Muscle of leg (tissue), 16 donors: Measurements from ENCODE around the gene PSMA6. TPM values are rescaled to one million over a fixed set of nuclear protein-coding genes. Genes with fewer than 3 reads are reported as not detected.

ENCODE experiments used
- DNase-seq: peaks from one replicate; pipeline ENCODE4 v3.0.0; 2013
- H3K27ac ChIP-seq: one replicate; pipeline ENCODE4 v1.5.1; 2013; ENCODE audit warnings: mild to moderate bottlenecking, low read length, control low read depth
- H3K27me3 ChIP-seq: one replicate; pipeline ENCODE4 v1.6.1; 2013; ENCODE audit warnings: low read length; ENCODE audit not compliant: control insufficient read depth, insufficient read depth
- H3K36me3 ChIP-seq: one replicate; pipeline ENCODE4 v1.6.1; 2013; ENCODE audit warnings: low read length; ENCODE audit not compliant: control insufficient read depth, insufficient read depth
- H3K4me1 ChIP-seq: one replicate; pipeline ENCODE4 v1.6.1; 2013; ENCODE audit warnings: low read length; ENCODE audit not compliant: control insufficient read depth, insufficient read depth
- H3K4me3 ChIP-seq: one replicate; pipeline ENCODE4 v1.5.1; 2013; ENCODE audit warnings: low read length, control low read depth
- H3K9me3 ChIP-seq: replicated peaks from 2 replicates; pipeline ENCODE4 v1.6.1; 2013; ENCODE audit warnings: low read depth, low read length; ENCODE audit not compliant: control insufficient read depth
- whole genome bisulfite sequencing: methylation state at CpG from one replicate; pipeline ENCODE4 v1.1.5; 2013; ENCODE audit warnings: missing lambda C conversion rate; ENCODE audit not compliant: insufficient coverage; 5-methylcytosine and 5-hydroxymethylcytosine counted together
- long read RNA-seq, 11 donors: transcript quantifications; one replicate each; lab custom pipeline, GENCODE V29; 2026
- polyA plus RNA-seq, 8 donors: library from polyadenylated mRNA; unstranded; fragments of 120-200 nt; gene quantifications; one replicate each; pipeline versions ENCODE4 v1.2.1 to v1.2.3, GENCODE V29; 2013; ENCODE audit warnings: inconsistent platforms in 1 of 8, low replicate concordance in 1 of 8; ENCODE audit not compliant: insufficient read length in 8 of 8, insufficient read depth in 1 of 8
- total RNA-seq: library from RNA; stranded (reverse); fragments of 120-200 nt; gene quantifications from one replicate; pipeline ENCODE4 v1.2.4, GENCODE V29; 2013

The PSMA6 gene
- total RNA-seq = 218 TPM
- polyA plus RNA-seq = 100 to 1,000 TPM; 161 to 214 (median 180) TPM
- long read RNA-seq, donor 1, full-length matches to known transcripts = 61 of 61 reads
- long read RNA-seq, donor 1, partial matches to known transcripts = 0 of 61 reads
- long read RNA-seq, donor 1, other reads (novel, unspliced or antisense) = 0 of 61 reads
- long read RNA-seq, donor 2, transcript PSMA6-201 (7 exons, 1,029 nt) = major isoform, 18 of 19 reads
- long read RNA-seq, donor 2, partial matches to known transcripts = 0 of 19 reads
- long read RNA-seq, donor 2, other reads (novel, unspliced or antisense) = 0 of 19 reads
- long read RNA-seq, donor 3, full-length matches to known transcripts = 153 of 160 reads
- long read RNA-seq, donor 3, partial matches to known transcripts = 7 of 160 reads
- long read RNA-seq, donor 3, other reads (novel, unspliced or antisense) = 0 of 160 reads
- long read RNA-seq, donor 4, full-length matches to known transcripts = 74 of 74 reads
- long read RNA-seq, donor 4, partial matches to known transcripts = 0 of 74 reads
- long read RNA-seq, donor 4, other reads (novel, unspliced or antisense) = 0 of 74 reads
- long read RNA-seq, donor 5, full-length matches to known transcripts = 221 of 231 reads
- long read RNA-seq, donor 5, partial matches to known transcripts = 5 of 231 reads
- long read RNA-seq, donor 5, other reads (novel, unspliced or antisense) = 5 of 231 reads
- long read RNA-seq, donor 6, full-length matches to known transcripts = 226 of 242 reads
- long read RNA-seq, donor 6, partial matches to known transcripts = 11 of 242 reads
- long read RNA-seq, donor 6, other reads (novel, unspliced or antisense) = 5 of 242 reads
- long read RNA-seq, donor 7, full-length matches to known transcripts = 140 of 140 reads
- long read RNA-seq, donor 7, partial matches to known transcripts = 0 of 140 reads
- long read RNA-seq, donor 7, other reads (novel, unspliced or antisense) = 0 of 140 reads
- long read RNA-seq, donor 8, full-length matches to known transcripts = 99 of 99 reads
- long read RNA-seq, donor 8, partial matches to known transcripts = 0 of 99 reads
- long read RNA-seq, donor 8, other reads (novel, unspliced or antisense) = 0 of 99 reads
- long read RNA-seq, donor 9, full-length matches to known transcripts = 81 of 94 reads
- long read RNA-seq, donor 9, partial matches to known transcripts = 13 of 94 reads
- long read RNA-seq, donor 9, other reads (novel, unspliced or antisense) = 0 of 94 reads
- long read RNA-seq, donor 10, full-length matches to known transcripts = 203 of 217 reads
- long read RNA-seq, donor 10, partial matches to known transcripts = 6 of 217 reads
- long read RNA-seq, donor 10, other reads (novel, unspliced or antisense) = 8 of 217 reads
- long read RNA-seq, donor 11, full-length matches to known transcripts = 104 of 104 reads
- long read RNA-seq, donor 11, partial matches to known transcripts = 0 of 104 reads
- long read RNA-seq, donor 11, other reads (novel, unspliced or antisense) = 0 of 104 reads

DNA sequence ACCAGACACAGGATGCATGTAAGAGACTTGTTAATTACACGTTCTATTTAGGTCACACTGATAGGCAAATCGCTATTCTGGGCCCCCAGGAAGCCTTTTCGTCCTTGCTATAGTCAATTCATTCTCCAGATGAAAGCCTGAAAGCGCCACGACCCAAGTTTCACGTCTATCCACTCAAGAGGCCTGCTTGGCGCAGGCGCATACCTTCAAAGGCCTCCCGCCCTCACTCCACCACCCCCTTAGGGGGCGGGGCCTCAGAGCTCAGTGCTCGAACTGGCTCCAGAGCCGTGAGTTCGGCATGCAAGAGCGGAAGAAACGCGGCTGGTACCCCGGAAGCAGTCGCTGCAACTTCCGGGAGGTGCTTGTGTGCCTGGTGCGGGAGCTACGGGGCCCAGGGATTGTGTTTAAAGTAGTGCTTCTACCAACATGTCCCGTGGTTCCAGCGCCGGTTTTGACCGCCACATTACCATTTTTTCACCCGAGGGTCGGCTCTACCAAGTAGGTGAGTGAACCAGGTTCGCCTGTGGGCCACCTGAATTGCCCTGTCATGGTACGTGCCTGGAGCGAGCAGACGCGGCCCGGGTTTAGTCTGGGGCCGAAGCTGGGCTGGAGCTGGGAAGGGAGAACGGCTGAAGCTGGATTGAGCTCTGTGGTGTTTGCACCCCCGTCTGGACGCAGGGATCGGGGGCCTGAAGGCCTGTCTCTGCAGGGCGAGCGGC is at the start of gene PSMA6:
PSMA6 (plus strand) TSS at position 332 of the 719 bp plus-strand sequence; CDS start at position 427, 95 bp downstream.
- Histone ChIP-seq H3K9me3 (no peaks in the 10 kb centered on the region), H3K27me3 (no peaks in the 10 kb centered on the region), H3K27ac (peak within 1 kb of the TSS; percentile 95), H3K4me3 (peak within 1 kb of the TSS; percentile 96), H3K36me3 (peaks cover 10% of the 10 kb centered on the region), H3K4me1 (peaks cover 13% of the 10 kb centered on the region)
- WGBS = 0% methylated on average over 29 of the region's 40 CpGs
- DNase-seq = peak; percentile 100

DNA sequence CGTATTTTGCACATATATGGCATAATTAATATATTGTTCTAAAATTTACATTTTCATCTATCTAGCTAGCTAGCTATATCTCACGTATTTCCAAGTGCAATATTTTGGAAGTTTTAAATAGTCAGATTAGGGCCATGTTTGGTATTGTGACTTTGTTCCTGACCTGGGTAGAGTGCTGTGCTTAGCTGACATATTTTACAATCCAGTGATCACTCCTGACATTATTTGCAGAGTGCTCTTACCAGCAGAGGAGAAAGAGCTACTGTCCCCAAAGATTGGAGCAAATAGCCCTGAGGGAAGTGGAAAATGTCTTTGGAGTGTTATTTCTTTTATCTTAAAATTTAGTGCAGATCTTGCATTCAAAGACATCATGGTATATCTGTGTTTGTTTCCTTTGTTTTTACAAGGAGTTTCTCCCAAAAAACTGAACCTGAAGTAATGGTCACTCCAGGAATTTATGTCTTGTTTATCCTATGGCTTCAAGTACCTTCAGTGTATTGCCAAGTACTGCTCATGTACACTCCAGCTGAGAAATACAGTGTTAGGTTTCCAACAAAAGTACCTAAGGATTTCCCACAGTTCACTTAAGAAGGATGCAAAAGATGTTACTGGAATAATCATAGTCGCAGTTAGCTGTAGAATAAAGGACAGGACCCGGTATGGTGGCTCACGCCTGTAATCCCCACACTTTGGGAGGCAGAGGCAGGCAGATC is 49.4 kb upstream of the PSMA6 start:
- Histone ChIP-seq H3K27me3 (no peaks in the 10 kb centered on the region), H3K36me3 (no peaks in the 10 kb centered on the region), H3K4me1 (peaks cover 2% of the 10 kb centered on the region), H3K9me3 (no peaks in the 10 kb centered on the region), H3K4me3 (no peak overlapping the region), H3K27ac (no peak overlapping the region)
- no peak for DNase-seq
- WGBS = no CpG with 5 or more reads among the region's 5 CpGs

DNA sequence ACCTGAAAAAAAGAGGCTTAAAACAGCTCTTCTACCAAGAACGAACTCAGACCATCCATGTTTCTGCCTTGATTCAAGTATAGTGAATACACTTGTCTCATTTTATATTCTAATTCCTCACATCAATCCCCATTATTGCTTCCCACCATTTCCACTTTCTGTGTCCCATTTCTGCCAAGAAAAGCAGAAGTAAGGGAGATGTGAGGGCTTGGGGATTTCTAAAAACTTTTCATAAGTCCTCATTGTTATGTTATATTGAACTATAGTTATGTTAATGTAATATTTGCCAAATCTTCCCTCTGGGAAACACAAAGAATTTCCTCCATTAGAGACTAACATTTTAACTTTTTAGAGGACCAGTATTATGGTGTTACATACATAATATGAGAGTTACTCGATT is 48.2 kb upstream of the PSMA6 start:
- Histone ChIP-seq H3K4me1 (peaks cover 3% of the 10 kb centered on the region), H3K4me3 (no peak overlapping the region), H3K27ac (no peak overlapping the region), H3K27me3 (no peaks in the 10 kb centered on the region), H3K36me3 (no peaks in the 10 kb centered on the region), H3K9me3 (no peaks in the 10 kb centered on the region)
- peak; percentile 67 for DNase-seq
- no CpG with 5 or more reads among the region's 2 CpGs for WGBS

DNA sequence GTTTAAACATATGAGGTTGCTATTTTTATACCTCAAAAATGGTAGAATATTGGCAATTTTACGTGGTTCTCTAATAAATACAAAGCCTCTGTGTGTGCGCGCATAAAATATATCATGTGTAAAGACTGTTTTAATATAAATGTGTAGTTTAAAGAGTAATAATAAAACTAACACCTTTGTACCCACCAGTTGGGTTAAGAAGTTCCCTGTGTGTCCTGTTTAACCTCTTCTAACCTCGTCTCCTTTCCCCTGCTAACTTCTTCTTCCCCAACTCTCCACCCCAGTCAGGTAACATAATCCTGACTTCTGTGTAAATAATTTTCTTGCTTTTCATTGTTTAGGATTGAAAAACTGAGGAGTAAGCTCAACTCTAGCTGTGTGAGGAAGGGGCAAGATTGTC is 47.6 kb upstream of the PSMA6 start:
- Histone ChIP-seq H3K4me3 (no peak overlapping the region), H3K4me1 (peaks cover 3% of the 10 kb centered on the region), H3K27me3 (no peaks in the 10 kb centered on the region), H3K9me3 (no peaks in the 10 kb centered on the region), H3K36me3 (no peaks in the 10 kb centered on the region), H3K27ac (peak overlapping the region; percentile 16)
- DNase-seq = no peak
- no CpG with 5 or more reads among the region's 4 CpGs for WGBS

DNA sequence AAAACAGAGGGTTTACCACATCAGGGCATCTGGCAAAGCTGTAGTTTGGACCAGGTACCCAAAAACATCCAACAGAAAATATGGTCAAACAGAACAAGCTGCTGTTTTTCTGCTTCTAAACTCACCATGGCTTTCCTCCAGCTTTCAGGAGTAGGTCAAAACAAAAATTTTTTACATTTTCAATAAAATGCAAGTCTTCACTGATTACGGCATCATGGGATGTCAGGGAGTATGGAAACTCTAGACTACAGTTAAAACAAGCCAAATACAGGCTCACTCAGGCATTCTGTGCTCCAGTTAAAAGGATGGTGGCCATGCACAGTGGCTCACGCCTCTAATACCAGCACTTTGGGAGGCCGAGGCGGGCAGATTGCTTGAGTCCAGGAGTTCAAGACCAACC is 47.1 kb upstream of the PSMA6 start:
- Histone ChIP-seq H3K4me3 (no peak overlapping the region), H3K36me3 (no peaks in the 10 kb centered on the region), H3K27ac (peak overlapping the region; percentile 16), H3K4me1 (peaks cover 3% of the 10 kb centered on the region), H3K27me3 (no peaks in the 10 kb centered on the region), H3K9me3 (no peaks in the 10 kb centered on the region)
- WGBS = no CpG with 5 or more reads among the region's 4 CpGs
- DNase-seq = peak; percentile 65

DNA sequence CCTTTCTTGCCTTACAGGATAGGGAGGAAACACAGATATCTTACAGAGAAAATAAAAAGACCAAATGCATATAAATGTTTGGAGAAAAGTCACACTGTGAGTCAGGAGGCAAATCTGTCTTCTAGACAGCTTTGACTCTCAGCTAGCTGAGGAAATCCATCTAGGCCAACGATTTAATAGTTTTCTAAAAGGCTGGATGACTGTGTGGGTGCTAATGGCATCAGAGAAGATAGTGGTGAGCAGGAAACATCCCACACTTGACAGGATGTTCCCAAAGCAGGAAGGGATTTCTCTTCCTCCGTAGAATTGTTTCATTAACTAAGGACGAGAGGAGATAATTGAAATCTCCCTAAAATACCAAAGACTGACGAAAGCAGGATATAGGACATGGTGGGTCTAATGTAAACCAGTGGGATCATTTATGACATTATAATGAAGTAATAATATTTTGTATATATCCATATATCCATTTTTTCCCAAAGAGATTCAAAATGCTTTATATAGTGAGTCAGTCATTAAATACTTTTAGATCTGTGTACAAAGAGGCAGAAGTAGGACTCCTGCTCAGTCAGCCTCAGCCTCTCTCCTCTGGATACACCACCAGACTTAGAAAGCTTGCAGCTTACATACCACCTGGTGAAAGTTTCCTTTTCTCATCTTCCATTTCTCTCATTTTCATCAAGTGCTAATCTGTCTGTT is 44.3 kb upstream of the PSMA6 start:
- DNase-seq = no peak
- 88% methylated on average over 1 of the region's 4 CpGs for WGBS

DNA sequence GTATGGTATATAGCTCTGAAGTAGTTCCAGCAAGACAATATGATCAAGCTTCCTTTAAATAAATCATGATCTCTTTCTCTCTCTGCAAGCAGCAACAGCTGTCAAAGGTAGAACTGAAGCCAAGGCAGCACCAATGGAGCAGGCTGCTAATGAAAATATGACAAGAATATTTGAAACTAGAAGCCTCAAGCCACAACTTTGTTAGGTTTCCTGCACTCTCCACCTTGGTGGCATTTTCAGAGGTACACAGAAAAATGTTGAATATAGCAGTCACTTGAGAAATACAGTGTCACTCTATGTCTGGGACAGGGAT is 43.8 kb upstream of the PSMA6 start:
- DNase-seq = peak; percentile 28
- no peak overlapping the region for H3K27ac ChIP-seq
- H3K27me3 ChIP-seq = no peaks in the 10 kb centered on the region
- no peaks in the 10 kb centered on the region for H3K36me3 ChIP-seq
- H3K4me1 ChIP-seq = peaks cover 3% of the 10 kb centered on the region
- H3K9me3 ChIP-seq = no peaks in the 10 kb centered on the region
- H3K4me3 ChIP-seq = no peak overlapping the region

More for the DNA sequence above, 44.3 kb upstream of the PSMA6 start:
- H3K4me1 ChIP-seq = peaks cover 3% of the 10 kb centered on the region
- H3K4me3 ChIP-seq = no peak overlapping the region
- H3K27ac ChIP-seq = no peak overlapping the region
- H3K36me3 ChIP-seq = no peaks in the 10 kb centered on the region
- H3K27me3 ChIP-seq = no peaks in the 10 kb centered on the region
- H3K9me3 ChIP-seq = no peaks in the 10 kb centered on the region

DNA sequence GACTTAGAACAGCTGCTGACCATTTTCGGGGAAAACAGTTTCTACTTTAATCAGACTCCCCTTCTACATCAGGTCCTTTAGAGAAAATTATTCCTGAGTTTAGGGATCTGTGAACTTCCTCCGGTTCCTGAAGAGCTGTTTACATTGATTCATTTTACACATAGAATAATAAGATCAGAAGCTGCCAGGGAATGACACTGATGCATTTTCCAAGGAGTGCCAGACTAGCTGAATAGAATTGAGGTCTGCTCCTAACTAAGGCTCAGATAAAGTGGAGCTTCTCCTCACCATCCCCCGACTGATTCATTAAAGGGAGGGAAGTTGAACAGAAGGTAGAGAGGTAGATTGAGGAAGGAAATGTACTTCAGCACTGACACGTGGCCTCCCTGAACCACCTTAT is 41.9 kb upstream of the PSMA6 start:
- Histone ChIP-seq H3K4me1 (peaks cover 2% of the 10 kb centered on the region), H3K4me3 (no peak overlapping the region), H3K27ac (no peak overlapping the region), H3K36me3 (no peaks in the 10 kb centered on the region), H3K9me3 (no peaks in the 10 kb centered on the region), H3K27me3 (no peaks in the 10 kb centered on the region)
- DNase-seq = no peak
- no CpG with 5 or more reads among the region's 4 CpGs for WGBS
